Spleen (tissue), 11 donors: ENCODE data around the gene DUS2. TPM values are rescaled to one million over a fixed set of nuclear protein-coding genes. Genes with fewer than 3 reads are reported as not detected.

Source experiments
- DNase-seq: peaks from one replicate; pipeline ENCODE4 v3.0.0-alpha.2; 2020
- H3K27ac ChIP-seq, 8 donors: fragments of 200-600 bp; sonication (generic) in 7 of 8; 1 replicate in 4 of 8; 2 replicates in 4 of 8; pipeline versions ENCODE4 v1.5.0 to v1.8.0; 2016 to 2021; ENCODE audit warnings: inconsistent platforms in 4 of 8, mild to moderate bottlenecking in 4 of 8, moderate library complexity in 1 of 8
- H3K27me3 ChIP-seq, 7 donors: fragments of 200-600 bp; sonication (generic) in 6 of 7; replicated peaks in 1 of 7; 1 replicate in 4 of 7; 2 replicates in 3 of 7; pipeline versions ENCODE4 v1.5.0 to v1.8.0; 2016 to 2021; ENCODE audit warnings: inconsistent platforms in 3 of 7, mild to moderate bottlenecking in 1 of 7
- H3K36me3 ChIP-seq, 6 donors: fragments of 200-600 bp; sonication (generic) in 5 of 6; 1 replicate in 4 of 6; 2 replicates in 2 of 6; pipeline versions ENCODE4 v1.5.0 to v1.8.0; 2016 to 2021; ENCODE audit warnings: inconsistent platforms in 2 of 6
- H3K4me1 ChIP-seq, 6 donors: fragments of 200-600 bp; sonication (generic) in 5 of 6; 1 replicate in 3 of 6; 2 replicates in 3 of 6; pipeline versions ENCODE4 v1.5.0 to v1.8.0; 2016 to 2021; ENCODE audit warnings: inconsistent platforms in 3 of 6
- H3K4me3 ChIP-seq, 8 donors: fragments of 200-600 bp; sonication (generic) in 7 of 8; 1 replicate in 4 of 8; 2 replicates in 4 of 8; pipeline versions ENCODE4 v1.5.0 to v1.8.0; 2016 to 2021; ENCODE audit warnings: inconsistent platforms in 4 of 8, mild to moderate bottlenecking in 4 of 8, moderate library complexity in 2 of 8
- H3K9me3 ChIP-seq, 8 donors: fragments of 200-600 bp; sonication (generic) in 7 of 8; 1 replicate in 4 of 8; 2 replicates in 4 of 8; pipeline versions ENCODE4 v1.5.0 to v1.8.0; 2016 to 2021; ENCODE audit warnings: inconsistent platforms in 4 of 8
- CTCF ChIP-seq, 11 experiments: fragments of 200-600 bp in 7 of 11; fragments of 450-650 bp in 4 of 11; sonication (generic) in 4 of 11; IDR thresholded peaks in 8 of 11; conservative IDR thresholded peaks in 3 of 11; 1 replicate in 7 of 11; 2 replicates in 4 of 11; pipeline versions ENCODE4 v1.4.0 to v1.8.0; 2016 to 2021; ENCODE audit warnings: antibody characterized with exemption in 11 of 11, inconsistent platforms in 4 of 11, mild to moderate bottlenecking in 1 of 11
- POLR2A ChIP-seq, 3 donors: fragments of 450-650 bp; IDR thresholded peaks; one replicate each; pipeline ENCODE4 v1.5.1; 2017; ENCODE audit warnings: antibody characterized with exemption in 3 of 3, mild to moderate bottlenecking in 1 of 3
- POLR2AphosphoS5 ChIP-seq, 3 donors: sonication (generic); formaldehyde crosslinking; IDR thresholded peaks; one replicate each; pipeline ENCODE4 v1.5.1; 2017; ENCODE audit warnings: antibody characterized with exemption in 3 of 3
- WGBS, 5 donors: extraction: QIAGEN DNeasy Blood & Tissue Kit in 3 of 5; methylation state at CpG; one replicate each; pipeline versions ENCODE4 v1.1.5 to v1.1.7; 2013 to 2018; 5-methylcytosine and 5-hydroxymethylcytosine counted together
- intact Hi-C: fragments of 100-400 bp; cut with DNase I; formaldehyde crosslinking; loops from one replicate; pipeline ENCODE4 v1.15.0; 2023; ENCODE audit warnings: low total_unique reads
- polyA plus RNA-seq, 3 donors: library from polyadenylated mRNA; stranded (reverse); fragments of 200-250 nt; gene quantifications; one replicate each; pipeline ENCODE4 v1.2.1, GENCODE V29; 2013
- total RNA-seq, 7 donors: library from RNA; depleted of rRNA in 3 of 7; stranded (reverse); fragments of >200 nt in 3 of 7; fragmentation: NEBNext Ultra II Directional in 4 of 7; extraction: Animal tissue kit (Norgen Biotek cat#: 25700) in 4 of 7; gene quantifications; one replicate each; pipeline versions ENCODE4 v1.1.0 to v1.2.1, GENCODE V29; 2016 to 2021
- donor health status: healthy with polysubstance abuse.
- donor health status: DM: no; HTN: no; CAD: no; lungs with moderate emphysema.
- donor health status: DM: no; HTN: no; CAD: no.
- donor health status: Bipolar disorder and iron deficiency.
- donor health status: healthy.
- donor health status: DM: no; HTN: no; CAD: no.
- donor health status: DM: yes; HTN: yes; CAD: no.

The DUS2 gene
- total and polyA plus RNA-seq, 10 donors: 17.4 to 31.7 (median 27.1) TPM

- TF ChIP-seq POLR2AphosphoS5 (IDR thresholded peaks at IDR 0.05) (no peak), POLR2A (IDR thresholded peaks at IDR 0.05) (no peak), CTCF (IDR thresholded peaks at IDR 0.05 in 8 of 11, conservative IDR thresholded peaks at IDR 0.05 in 3 of 11) (no peak)
- no peak for DNase-seq
- H3K9me3 ChIP-seq: no peaks in the 10 kb centered on the region
- H3K36me3 ChIP-seq: peaks cover 0 to 90% (median 27%) of the 10 kb centered on the region in 6 donors
- intact Hi-C loops: no loop called here
- H3K4me1 ChIP-seq: peaks cover 0 to 55% (median 16%) of the 10 kb centered on the region in 6 donors
- H3K27ac ChIP-seq: no peak overlapping the region
- H3K27me3 ChIP-seq: no peaks in the 10 kb centered on the region
- H3K4me3 ChIP-seq: no peak overlapping the region
- 85 to 95% (median 91%) methylated on average over 7 of the region's 7 CpGs for WGBS, 5 donors
Observed at GRCh38 chr16:68046106-68046505, 23.0 kb downstream of the DUS2 start.

GRCh38 chr16:68047987-68048386, 24.9 kb downstream of the DUS2 start:
- Histone ChIP-seq H3K4me3 (no peak overlapping the region), H3K36me3 (peaks cover 0 to 96% (median 43%) of the 10 kb centered on the region in 6 donors), H3K27me3 (no peaks in the 10 kb centered on the region), H3K4me1 (peaks cover 0 to 38% (median under 1%) of the 10 kb centered on the region in 6 donors), H3K27ac (no peak overlapping the region), H3K9me3 (no peaks in the 10 kb centered on the region)
- TF ChIP-seq POLR2A (IDR thresholded peaks at IDR 0.05): no peak
- TF ChIP-seq POLR2AphosphoS5 (IDR thresholded peaks at IDR 0.05): no peak
- no peak for TF ChIP-seq CTCF (IDR thresholded peaks at IDR 0.05 in 8 of 11, conservative IDR thresholded peaks at IDR 0.05 in 3 of 11)
- DNase-seq: no peak
- intact Hi-C loops: no loop called here
- WGBS, 5 donors: 87 to 96% (median 94%) methylated on average over 2 of the region's 2 CpGs

GRCh38 chr16:68049449-68049848, 26.4 kb downstream of the DUS2 start:
- Histone ChIP-seq H3K36me3 (peaks cover 0 to 100% (median 56%) of the 10 kb centered on the region in 6 donors), H3K27ac (no peak overlapping the region), H3K9me3 (no peaks in the 10 kb centered on the region), H3K4me3 (no peak overlapping the region), H3K4me1 (peaks cover 0 to 35% (median 0%) of the 10 kb centered on the region in 6 donors), H3K27me3 (no peaks in the 10 kb centered on the region)
- TF ChIP-seq POLR2AphosphoS5 (IDR thresholded peaks at IDR 0.05) (no peak), POLR2A (IDR thresholded peaks at IDR 0.05) (no peak), CTCF (IDR thresholded peaks at IDR 0.05 in 8 of 11, conservative IDR thresholded peaks at IDR 0.05 in 3 of 11) (no peak)
- no peak for DNase-seq
- 87 to 98% (median 94%) methylated on average over 2 of the region's 2 CpGs for WGBS, 5 donors
- intact Hi-C loops: no loop called here

GRCh38 chr16:68055395-68055794, 32.3 kb downstream of the DUS2 start:
- Histone ChIP-seq H3K27ac (no peak overlapping the region), H3K9me3 (no peaks in the 10 kb centered on the region), H3K4me3 (no peak overlapping the region), H3K4me1 (peaks cover 0 to 36% (median 9%) of the 10 kb centered on the region in 6 donors), H3K27me3 (no peaks in the 10 kb centered on the region), H3K36me3 (peaks cover 0 to 96% (median 63%) of the 10 kb centered on the region in 6 donors)
- DNase-seq: no peak
- TF ChIP-seq POLR2A (IDR thresholded peaks at IDR 0.05): no peak
- no peak for TF ChIP-seq POLR2AphosphoS5 (IDR thresholded peaks at IDR 0.05)
- no peak for TF ChIP-seq CTCF (IDR thresholded peaks at IDR 0.05 in 8 of 11, conservative IDR thresholded peaks at IDR 0.05 in 3 of 11)
- intact Hi-C loops: no loop called here
- 86 to 95% (median 95%) methylated on average over 3 of the region's 3 CpGs for WGBS, 5 donors
